Hepatocyte (in vitro differentiated cells): ENCODE data around the gene PPP2R2C. TPM values are rescaled to one million over a fixed set of nuclear protein-coding genes. Genes with fewer than 3 reads are reported as not detected.

ENCODE experiments used
- DNase-seq: peaks from one replicate; pipeline ENCODE4 v3.0.0-alpha.2; 2016; ENCODE audit warnings: low spot score
- H2AFZ ChIP-seq: fragments of 200-600 bp; sonication (generic); 2 replicates; pipeline ENCODE4 v1.6.0; 2016; ENCODE audit warnings: antibody characterized with exemption, mild to moderate bottlenecking
- H3K27ac ChIP-seq: fragments of 200-600 bp; sonication (generic); 2 replicates; pipeline ENCODE4 v1.5.1; 2016; ENCODE audit warnings: mild to moderate bottlenecking
- H3K27me3 ChIP-seq: fragments of 200-600 bp; sonication (generic); 2 replicates; pipeline ENCODE4 v1.6.1; 2016
- H3K36me3 ChIP-seq: fragments of 200-600 bp; sonication (generic); replicated peaks from 2 replicates; pipeline ENCODE4 v1.5.1; 2016; ENCODE audit warnings: low read depth; ENCODE audit not compliant: insufficient read depth
- H3K4me1 ChIP-seq: fragments of 200-600 bp; sonication (generic); 2 replicates; pipeline ENCODE4 v1.5.1; 2016; ENCODE audit warnings: mild to moderate bottlenecking, moderate library complexity; ENCODE audit not compliant: insufficient read depth
- H3K4me2 ChIP-seq: fragments of 200-600 bp; sonication (generic); 2 replicates; pipeline ENCODE4 v1.6.0; 2016
- H3K4me3 ChIP-seq: fragments of 200-600 bp; sonication (generic); 2 replicates; pipeline ENCODE4 v1.5.1; 2016; ENCODE audit warnings: mild to moderate bottlenecking
- H3K79me2 ChIP-seq: fragments of 200-600 bp; sonication (generic); 2 replicates; pipeline ENCODE4 v1.6.0; 2017; ENCODE audit warnings: mild to moderate bottlenecking
- H3K9me2 ChIP-seq: fragments of 200-600 bp; sonication (generic); replicated peaks from 2 replicates; pipeline ENCODE4 v1.6.0; 2017; ENCODE audit warnings: mild to moderate bottlenecking; ENCODE audit not compliant: insufficient read depth
- H3K9me3 ChIP-seq: fragments of 200-600 bp; sonication (generic); 2 replicates; pipeline ENCODE4 v1.5.1; 2016; ENCODE audit warnings: low read depth, mild to moderate bottlenecking
- H4K20me1 ChIP-seq: fragments of 200-600 bp; sonication (generic); 2 replicates; pipeline ENCODE4 v1.6.0; 2016; ENCODE audit warnings: mild to moderate bottlenecking; ENCODE audit not compliant: insufficient read depth, poor library complexity, severe bottlenecking
- CTCF ChIP-seq: fragments of 200-600 bp; sonication (generic); IDR thresholded peaks from 2 replicates; pipeline ENCODE4 v1.5.1; 2016; ENCODE audit warnings: antibody characterized with exemption, mild to moderate bottlenecking; ENCODE audit not compliant: poor library complexity
- EZH2 ChIP-seq: fragments of 200-600 bp; sonication (generic); IDR thresholded peaks from 2 replicates; pipeline ENCODE4 v1.6.1; 2016; ENCODE audit warnings: antibody characterized with exemption, mild to moderate bottlenecking, borderline replicate concordance
- EZH2phosphoT487 ChIP-seq: fragments of 200-600 bp; sonication (generic); IDR thresholded peaks from one replicate; pipeline ENCODE4 v1.6.1; 2018; ENCODE audit warnings: antibody characterized with exemption, mild to moderate bottlenecking, low read depth, moderate library complexity; ENCODE audit not compliant: unreplicated experiment, severe bottlenecking
- WGBS: methylation state at CpG from one replicate; pipeline ENCODE4 v1.1.6; 2016; ENCODE audit warnings: low lambda C conversion rate; ENCODE audit errors: missing lambda C conversion rate; 5-methylcytosine and 5-hydroxymethylcytosine counted together
- polyA plus RNA-seq: library from polyadenylated mRNA; unstranded; fragments of >200 nt; fragmentation: Nextera tagmentation; extraction: Ambion mirVana; gene quantifications from 2 replicates; pipeline ENCODE4 v1.2.1, GENCODE V29; 2016
- total RNA-seq: library from RNA; depleted of rRNA; stranded (reverse); fragments of >200 nt; gene quantifications from 2 replicates; pipeline ENCODE4 v1.2.3, GENCODE V29; 2014

The PPP2R2C gene
- total and polyA plus RNA-seq, 2 experiments from 2014 or later, result 0.35 to 0.67 TPM

GRCh38 chr4:6270636-6271121 lies 201.7 kb downstream of the PPP2R2C start:
- WGBS, result 31% methylated on average over 8 of the region's 8 CpGs
- peak overlapping the region; percentile 49 for H3K27ac ChIP-seq
- H3K4me2 ChIP-seq, result peak overlapping the region; percentile 87
- H2AFZ ChIP-seq, result peak overlapping the region; percentile 79
- H3K9me2 ChIP-seq, result no peaks in the 10 kb centered on the region
- no peaks in the 10 kb centered on the region for H3K9me3 ChIP-seq
- H4K20me1 ChIP-seq, result no peaks in the 10 kb centered on the region
- H3K79me2 ChIP-seq, result peaks cover 37% of the 10 kb centered on the region
- no peak for DNase-seq
- H3K27me3 ChIP-seq, result no peaks in the 10 kb centered on the region
- H3K4me1 ChIP-seq, result peaks cover 20% of the 10 kb centered on the region
- no peaks in the 10 kb centered on the region for H3K36me3 ChIP-seq
- H3K4me3 ChIP-seq, result peak overlapping the region; percentile 79
- TF ChIP-seq EZH2phosphoT487 (no peak), EZH2 (no peak), CTCF (no peak)

Other genes with a start within 250 kb of the PPP2R2C start
- 32.5 and 43.1 TPM in 2 replicates for gene WFS1, start 202.8 kb downstream of the PPP2R2C start, total RNA-seq
- gene WFS1, start 202.8 kb downstream of the PPP2R2C start, polyA plus RNA-seq, result 36.1 and 44.4 TPM in 2 replicates
- 21.1 and 22.2 TPM in 2 replicates for gene MAN2B2, start 102.6 kb upstream of the PPP2R2C start, total RNA-seq
- 21.4 and 24.0 TPM in 2 replicates for gene MAN2B2, start 102.6 kb upstream of the PPP2R2C start, polyA plus RNA-seq
- 221 and 238 TPM in 2 replicates for gene MRFAP1, start 168.1 kb upstream of the PPP2R2C start, total RNA-seq
- 225 and 256 TPM in 2 replicates for gene MRFAP1, start 168.1 kb upstream of the PPP2R2C start, polyA plus RNA-seq
- 9.2 and 36.6 TPM in 2 replicates for gene S100P, start 221.3 kb upstream of the PPP2R2C start, total RNA-seq
- gene S100P, start 221.3 kb upstream of the PPP2R2C start, polyA plus RNA-seq, result 51.6 and 99.1 TPM in 2 replicates
- 84.9 and 86.4 TPM in 2 replicates for gene MRFAP1L1, start 237.3 kb upstream of the PPP2R2C start, total RNA-seq
- gene MRFAP1L1, start 237.3 kb upstream of the PPP2R2C start, polyA plus RNA-seq, result 55.1 and 60.8 TPM in 2 replicates
- gene BLOC1S4, start 243.6 kb upstream of the PPP2R2C start, total RNA-seq, result 29.4 and 33.3 TPM in 2 replicates
- gene BLOC1S4, start 243.6 kb upstream of the PPP2R2C start, polyA plus RNA-seq, result 50.1 and 60.0 TPM in 2 replicates